Breast epithelium (tissue), 4 donors: Measurements from ENCODE around the gene C17orf75. TPM values are rescaled to one million over a fixed set of nuclear protein-coding genes. Genes with fewer than 3 reads are reported as not detected.
"Not testable (repeated sequence)": the region's sequence is repeated elsewhere in the genome, so short reads cannot be mapped to it uniquely, and the experiment has no call there.

Source experiments
- DNase-seq, 2 donors: peaks; one replicate each; pipeline ENCODE4 v3.0.0-alpha.2; 2019; ENCODE audit warnings: low spot score in 2 of 2
- H3K27ac ChIP-seq, 2 donors: fragments of 200-600 bp; sonication (generic) in 1 of 2; one replicate each; pipeline ENCODE4 v1.5.1; 2016 to 2019; ENCODE audit warnings: mild to moderate bottlenecking in 1 of 2
- H3K27me3 ChIP-seq, 2 donors: fragments of 200-600 bp; sonication (generic) in 1 of 2; one replicate each; pipeline versions ENCODE4 v1.5.1 to v1.6.0; 2017 to 2019; ENCODE audit warnings: control low read depth in 1 of 2, mild to moderate bottlenecking in 1 of 2
- H3K36me3 ChIP-seq: fragments of 200-600 bp; one replicate; pipeline ENCODE4 v1.5.1; 2019
- H3K4me1 ChIP-seq, 2 donors: fragments of 200-600 bp; sonication (generic); one replicate each; pipeline ENCODE4 v1.5.1; 2016 to 2019; ENCODE audit warnings: control low read depth in 1 of 2
- H3K4me3 ChIP-seq, 3 donors: fragments of 200-600 bp; sonication (generic); 1 replicate in 2 of 3; 2 replicates in 1 of 3; pipeline ENCODE4 v1.5.1; 2016 to 2019; ENCODE audit warnings: mild to moderate bottlenecking in 3 of 3, moderate library complexity in 2 of 3
- H3K9me3 ChIP-seq, 2 donors: fragments of 200-600 bp; sonication (generic) in 1 of 2; one replicate each; pipeline ENCODE4 v1.5.1; 2016 to 2019; ENCODE audit warnings: control low read depth in 1 of 2
- CTCF ChIP-seq, 3 donors: fragments of 450-650 bp; IDR thresholded peaks; one replicate each; pipeline ENCODE4 v1.5.1; 2016 to 2017; ENCODE audit warnings: antibody characterized with exemption in 3 of 3, mild to moderate bottlenecking in 3 of 3, moderate library complexity in 3 of 3
- POLR2A ChIP-seq: fragments of 450-650 bp; IDR thresholded peaks from one replicate; pipeline ENCODE4 v1.6.1; 2016; ENCODE audit warnings: antibody characterized with exemption, mild to moderate bottlenecking, moderate library complexity
- POLR2AphosphoS5 ChIP-seq, 3 donors: sonication (generic); formaldehyde crosslinking; IDR thresholded peaks; one replicate each; pipeline ENCODE4 v1.6.1; 2017; ENCODE audit warnings: antibody characterized with exemption in 3 of 3
- intact Hi-C: fragments of 100-400 bp; cut with DNase I; formaldehyde crosslinking; loops from one replicate; pipeline ENCODE4 v1.15.1; 2023; ENCODE audit warnings: low total_unique reads
- total RNA-seq, 3 donors: library from RNA; depleted of rRNA; stranded (reverse); fragments of >200 nt; gene quantifications; one replicate each; pipeline ENCODE4 v1.1.0, GENCODE V29; 2016

Gene C17orf75
- total RNA-seq, result 10 to 100 TPM; 11.5 to 16.5 (median 14.7) TPM

GRCh38 chr17:32341857-32342602, at the start of gene C17orf75:
Gene C17orf75, minus strand, starts transcription at chr17:32342173. Its CDS starts 34 bp downstream, at chr17:32342139.
- H3K9me3 ChIP-seq, result no peaks in the 10 kb centered on the region
- H3K4me3 ChIP-seq, result peak within 1 kb of the TSS; percentile 57 to 72 (median 70)
- no peak for TF ChIP-seq POLR2A
- peak; percentile 43 to 58 (median 56) for TF ChIP-seq POLR2AphosphoS5 (IDR thresholded peaks at IDR 0.05)
- TF ChIP-seq CTCF (IDR thresholded peaks at IDR 0.05), result no peak
- intact Hi-C loops, result no loop called here
- peaks cover 5% of the 10 kb centered on the region for H3K36me3 ChIP-seq
- H3K4me1 ChIP-seq, result no peaks in the 10 kb centered on the region
- H3K27me3 ChIP-seq, result no peaks in the 10 kb centered on the region
- H3K27ac ChIP-seq, result peak within 1 kb of the TSS; percentile 81
- peak; percentile 62 to 83 for DNase-seq

GRCh38 chr17:32388613-32389459, 46.9 kb upstream of the C17orf75 start:
- H3K4me1 ChIP-seq, result no peaks in the 10 kb centered on the region
- no peaks in the 10 kb centered on the region for H3K27me3 ChIP-seq
- H3K36me3 ChIP-seq, result no peaks in the 10 kb centered on the region
- H3K27ac ChIP-seq, result no peak overlapping the region
- TF ChIP-seq POLR2A (no peak), POLR2AphosphoS5 (IDR thresholded peaks at IDR 0.05) (no peak), CTCF (IDR thresholded peaks at IDR 0.05) (no peak)
- H3K9me3 ChIP-seq, result no peaks in the 10 kb centered on the region
- H3K4me3 ChIP-seq, result no peak overlapping the region
- no peak for DNase-seq
- intact Hi-C loops, result no loop called here

- H3K4me1 ChIP-seq, DNase-seq, intact Hi-C loops, H3K27me3 ChIP-seq, H3K9me3 ChIP-seq, H3K4me3 ChIP-seq, H3K27ac ChIP-seq, H3K36me3 ChIP-seq: not testable (repeated sequence)
These were observed 46.2 kb upstream of the C17orf75 start for GRCh38 chr17:32388128-32388527.

- TF ChIP-seq POLR2A (no peak), CTCF (IDR thresholded peaks at IDR 0.05) (no peak), POLR2AphosphoS5 (IDR thresholded peaks at IDR 0.05) (no peak)
- Histone ChIP-seq H3K4me1 (no peaks in the 10 kb centered on the region), H3K27ac (no peak overlapping the region), H3K27me3 (no peaks in the 10 kb centered on the region), H3K9me3 (no peaks in the 10 kb centered on the region), H3K36me3 (no peaks in the 10 kb centered on the region), H3K4me3 (no peak overlapping the region)
- intact Hi-C loops, result no loop called here
- DNase-seq, result no peak
These were observed 44.9 kb upstream of the C17orf75 start for GRCh38 chr17:32386844-32387243.

GRCh38 chr17:32385971-32386370, 44.0 kb upstream of the C17orf75 start:
- DNase-seq, result no peak
- Histone ChIP-seq H3K27ac (no peak overlapping the region), H3K36me3 (no peaks in the 10 kb centered on the region), H3K4me1 (no peaks in the 10 kb centered on the region), H3K4me3 (no peak overlapping the region), H3K27me3 (no peaks in the 10 kb centered on the region), H3K9me3 (no peaks in the 10 kb centered on the region)
- intact Hi-C loops, result no loop called here
- TF ChIP-seq POLR2AphosphoS5 (IDR thresholded peaks at IDR 0.05) (no peak), CTCF (IDR thresholded peaks at IDR 0.05) (no peak), POLR2A (no peak)
